AG10803 (cell line): ENCODE measurements around the gene SGPL1.

Source experiments
- DNase-seq: peaks from one replicate; pipeline ENCODE4 v3.0.0; 2010; ENCODE audit warnings: low read depth
- H3K4me3 ChIP-seq: 2 replicates; pipeline ENCODE4 v1.5.1; 2011; ENCODE audit warnings: mild to moderate bottlenecking, low read length, control low read depth
- CTCF ChIP-seq: conservative IDR thresholded peaks from 2 replicates; pipeline ENCODE4 v1.5.1; 2011; ENCODE audit warnings: mild to moderate bottlenecking, low read length, control low read depth, inconsistent platforms

The SGPL1 gene

GRCh38 chr10:70907637-70908405, 92.1 kb downstream of the SGPL1 start:
- TF ChIP-seq CTCF = no peak
- H3K4me3 ChIP-seq = no peak overlapping the region
- DNase-seq = no peak

GRCh38 chr10:70908406-70909296, 92.9 kb downstream of the SGPL1 start:
- H3K4me3 ChIP-seq = no peak overlapping the region
- TF ChIP-seq CTCF = no peak
- DNase-seq = no peak

- TF ChIP-seq CTCF = no peak
- no peak for DNase-seq
- H3K4me3 ChIP-seq = no peak overlapping the region
These were observed 93.7 kb downstream of the SGPL1 start for GRCh38 chr10:70909326-70909935.

- no peak for DNase-seq
- TF ChIP-seq CTCF = no peak
- no peak overlapping the region for H3K4me3 ChIP-seq
These were observed 95.0 kb downstream of the SGPL1 start for GRCh38 chr10:70910486-70911341.

GRCh38 chr10:70911386-70911785, 95.6 kb downstream of the SGPL1 start:
- H3K4me3 ChIP-seq = no peak overlapping the region
- no peak for TF ChIP-seq CTCF
- DNase-seq = no peak

DNA sequence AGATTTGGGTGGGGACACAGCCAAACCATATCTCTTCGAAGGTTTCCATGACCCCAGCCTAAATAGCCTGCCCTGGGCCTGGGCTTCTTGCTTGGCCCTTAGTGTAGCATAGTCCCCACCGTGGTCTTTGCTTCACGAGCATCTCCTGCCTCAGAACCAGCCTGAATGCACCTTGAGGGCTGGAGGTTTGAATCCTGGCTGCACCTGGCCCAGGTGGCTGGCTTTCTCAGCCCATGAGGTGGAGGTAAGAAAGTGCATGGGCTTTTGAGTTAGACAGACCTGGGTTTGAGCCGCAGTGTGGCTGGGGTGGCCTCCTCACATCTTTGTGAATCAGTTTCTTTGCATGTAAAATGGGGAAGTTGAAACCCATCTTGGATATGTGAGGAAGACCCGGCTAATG, 96.8 kb downstream of the SGPL1 start:
- TF ChIP-seq CTCF = no peak
- no peak overlapping the region for H3K4me3 ChIP-seq
- no peak for DNase-seq
